Right lobe of liver (tissue), 6 donors: ENCODE data around the gene PRPF19. TPM values are rescaled to one million over a fixed set of nuclear protein-coding genes. Genes with fewer than 3 reads are reported as not detected.

Experiments used
- ATAC-seq, 4 donors: fragments of 200-7000 bp; cut with Tn5 transposase; one replicate each; pipeline ENCODE4 v1.9.1; 2020; ENCODE audit warnings: mild to moderate bottlenecking in 4 of 4, moderate library complexity in 4 of 4
- DNase-seq, 3 donors: peaks; one replicate each; pipeline ENCODE4 v3.0.0-alpha.2; 2020
- H3K27ac ChIP-seq, 3 donors: fragments of 200-600 bp; one replicate each; pipeline ENCODE4 v1.8.0; 2022
- H3K27me3 ChIP-seq, 2 donors: fragments of 200-600 bp; one replicate each; pipeline ENCODE4 v1.8.0; 2022
- H3K36me3 ChIP-seq, 4 donors: fragments of 200-600 bp; sonication (generic) in 1 of 4; one replicate each; pipeline versions ENCODE4 v1.5.1 to v1.8.0; 2017 to 2022; ENCODE audit warnings: control low read depth in 1 of 4
- H3K4me1 ChIP-seq, 4 donors: fragments of 200-600 bp; sonication (generic) in 1 of 4; one replicate each; pipeline versions ENCODE4 v1.5.1 to v1.8.0; 2017 to 2022; ENCODE audit warnings: control low read depth in 1 of 4
- H3K4me3 ChIP-seq, 3 donors: fragments of 200-600 bp; one replicate each; pipeline ENCODE4 v1.8.0; 2022
- H3K9me3 ChIP-seq, 4 donors: fragments of 200-600 bp; sonication (generic) in 1 of 4; one replicate each; pipeline versions ENCODE4 v1.5.1 to v1.8.0; 2017 to 2022; ENCODE audit warnings: control low read depth in 1 of 4
- POLR2A ChIP-seq: fragments of 450-650 bp; IDR thresholded peaks from one replicate; pipeline ENCODE4 v1.6.1; 2017; ENCODE audit warnings: antibody characterized with exemption, mild to moderate bottlenecking
- WGBS: methylation state at CpG from one replicate; pipeline ENCODE4 v1.1.6; 2018; ENCODE audit warnings: low coverage, low lambda C conversion rate; ENCODE audit not compliant: insufficient coverage; ENCODE audit errors: missing lambda C conversion rate; 5-methylcytosine and 5-hydroxymethylcytosine counted together
- intact Hi-C, 2 donors: fragments of 100-400 bp; cut with DNase I; formaldehyde crosslinking; loops; one replicate each; pipeline versions ENCODE4 v1.11.2 to v1.14.1; 2022
- total RNA-seq, 6 experiments: library from RNA; depleted of rRNA in 2 of 6; stranded (reverse); fragments of >200 nt in 2 of 6; fragmentation: NEBNext Ultra II Directional in 3 of 6; extraction: Animal tissue kit (Norgen Biotek cat#: 25700) in 3 of 6; gene quantifications; one replicate each; pipeline versions ENCODE4 v1.1.0 to v1.2.4, GENCODE V29; 2016 to 2023
- TF ChIP-seq, protein P1 (sequence below), 4 donors: fragments of 200-600 bp in 3 of 4; fragments of 450-650 bp in 1 of 4; IDR thresholded peaks; one replicate each; pipeline versions ENCODE4 v1.5.1 to v1.8.0; 2016 to 2022; ENCODE audit warnings: antibody characterized with exemption in 4 of 4, mild to moderate bottlenecking in 2 of 4
- donor health status: DM: no; HTN: yes; CAD: no.
- donor health status: DM: no; HTN: no; CAD: no.
- donor health status: DM: no; HTN: no; CAD: no.
- donor health status: DM: no; HTN: yes; CAD: no.
- donor health status: DM: no; HTN: yes; CAD: no.

PRPF19 gene
- total RNA-seq, 6 experiments from 2014 or later, result 45.5 to 82.6 (median 48.3) TPM

DNA sequence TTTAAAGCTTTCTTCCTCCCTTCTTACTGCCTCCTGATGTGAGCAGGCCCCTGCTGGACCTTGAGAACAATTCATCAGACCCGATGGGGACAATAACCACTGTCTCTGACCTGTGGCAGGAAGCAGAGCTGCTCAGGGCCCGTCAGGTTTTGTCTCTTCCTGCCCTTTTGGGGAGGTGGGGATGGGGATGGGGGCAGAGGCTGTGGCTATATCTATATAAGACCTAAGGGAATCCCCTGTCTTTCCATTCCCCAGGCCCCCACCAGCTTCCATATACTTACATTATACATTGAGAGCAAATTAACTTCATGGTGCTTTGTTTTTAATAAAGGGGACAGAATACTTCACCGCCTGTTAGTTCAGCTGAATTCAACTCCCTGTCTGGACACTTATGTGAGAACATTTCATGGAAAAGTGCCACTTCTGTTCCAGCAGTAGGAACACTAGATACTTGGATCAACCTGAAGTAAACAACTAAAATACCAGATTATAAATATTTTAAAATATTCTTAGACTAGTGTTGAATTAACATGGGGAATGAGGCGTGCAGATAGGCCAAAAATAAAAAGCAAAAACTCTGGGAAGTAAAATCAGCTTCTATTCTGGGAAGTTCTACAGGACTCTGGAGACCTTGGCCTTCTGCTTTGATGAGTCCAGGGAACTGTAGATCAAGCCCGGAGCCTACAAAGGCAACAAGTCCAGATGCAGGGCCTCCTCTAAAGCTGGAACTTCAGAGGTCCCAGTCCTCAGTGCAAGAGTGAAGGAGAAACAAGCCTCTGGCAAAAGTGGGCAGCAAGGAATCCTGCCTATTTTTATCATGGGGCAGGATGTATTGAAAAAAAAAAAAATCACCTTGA, 27.9 kb downstream of the PRPF19 start:
- intact Hi-C loops, result loop anchor here in 1 of 2 donors (10.0 kb wide), 1 partner anchor 54 kb away; no protein-coding TSS in a partner anchor
- 87% methylated on average over 5 of the region's 5 CpGs for WGBS
- TF ChIP-seq, protein P1, sequence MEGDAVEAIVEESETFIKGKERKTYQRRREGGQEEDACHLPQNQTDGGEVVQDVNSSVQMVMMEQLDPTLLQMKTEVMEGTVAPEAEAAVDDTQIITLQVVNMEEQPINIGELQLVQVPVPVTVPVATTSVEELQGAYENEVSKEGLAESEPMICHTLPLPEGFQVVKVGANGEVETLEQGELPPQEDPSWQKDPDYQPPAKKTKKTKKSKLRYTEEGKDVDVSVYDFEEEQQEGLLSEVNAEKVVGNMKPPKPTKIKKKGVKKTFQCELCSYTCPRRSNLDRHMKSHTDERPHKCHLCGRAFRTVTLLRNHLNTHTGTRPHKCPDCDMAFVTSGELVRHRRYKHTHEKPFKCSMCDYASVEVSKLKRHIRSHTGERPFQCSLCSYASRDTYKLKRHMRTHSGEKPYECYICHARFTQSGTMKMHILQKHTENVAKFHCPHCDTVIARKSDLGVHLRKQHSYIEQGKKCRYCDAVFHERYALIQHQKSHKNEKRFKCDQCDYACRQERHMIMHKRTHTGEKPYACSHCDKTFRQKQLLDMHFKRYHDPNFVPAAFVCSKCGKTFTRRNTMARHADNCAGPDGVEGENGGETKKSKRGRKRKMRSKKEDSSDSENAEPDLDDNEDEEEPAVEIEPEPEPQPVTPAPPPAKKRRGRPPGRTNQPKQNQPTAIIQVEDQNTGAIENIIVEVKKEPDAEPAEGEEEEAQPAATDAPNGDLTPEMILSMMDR (IDR thresholded peaks at IDR 0.05), result no peak
- no peak for TF ChIP-seq POLR2A
- DNase-seq, result no peak
- no peaks in the 10 kb centered on the region for H3K27me3 ChIP-seq
- H3K4me3 ChIP-seq, result no peak overlapping the region
- no peak overlapping the region for H3K27ac ChIP-seq
- no peak for ATAC-seq
- peaks cover 0 to 19% (median 0%) of the 10 kb centered on the region in 4 donors for H3K36me3 ChIP-seq
- H3K4me1 ChIP-seq, result no peaks in the 10 kb centered on the region
- H3K9me3 ChIP-seq, result no peaks in the 10 kb centered on the region

DNA sequence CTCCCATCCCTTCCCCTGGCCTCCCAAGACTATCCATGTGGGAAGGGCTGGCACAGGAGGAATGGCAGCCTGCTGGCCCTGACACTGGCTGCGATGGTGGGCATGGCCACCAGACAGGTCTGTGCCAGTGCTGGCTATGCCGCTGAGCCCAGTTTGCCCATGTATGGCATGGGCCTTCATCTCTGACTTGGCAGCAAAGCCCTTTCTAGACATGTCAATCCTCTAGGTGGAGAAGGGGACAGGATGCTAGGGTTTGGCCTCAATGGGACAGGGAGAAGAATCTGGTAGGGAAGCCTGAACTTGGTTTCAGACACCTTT, 30.3 kb downstream of the PRPF19 start:
- ATAC-seq, result no peak

DNA sequence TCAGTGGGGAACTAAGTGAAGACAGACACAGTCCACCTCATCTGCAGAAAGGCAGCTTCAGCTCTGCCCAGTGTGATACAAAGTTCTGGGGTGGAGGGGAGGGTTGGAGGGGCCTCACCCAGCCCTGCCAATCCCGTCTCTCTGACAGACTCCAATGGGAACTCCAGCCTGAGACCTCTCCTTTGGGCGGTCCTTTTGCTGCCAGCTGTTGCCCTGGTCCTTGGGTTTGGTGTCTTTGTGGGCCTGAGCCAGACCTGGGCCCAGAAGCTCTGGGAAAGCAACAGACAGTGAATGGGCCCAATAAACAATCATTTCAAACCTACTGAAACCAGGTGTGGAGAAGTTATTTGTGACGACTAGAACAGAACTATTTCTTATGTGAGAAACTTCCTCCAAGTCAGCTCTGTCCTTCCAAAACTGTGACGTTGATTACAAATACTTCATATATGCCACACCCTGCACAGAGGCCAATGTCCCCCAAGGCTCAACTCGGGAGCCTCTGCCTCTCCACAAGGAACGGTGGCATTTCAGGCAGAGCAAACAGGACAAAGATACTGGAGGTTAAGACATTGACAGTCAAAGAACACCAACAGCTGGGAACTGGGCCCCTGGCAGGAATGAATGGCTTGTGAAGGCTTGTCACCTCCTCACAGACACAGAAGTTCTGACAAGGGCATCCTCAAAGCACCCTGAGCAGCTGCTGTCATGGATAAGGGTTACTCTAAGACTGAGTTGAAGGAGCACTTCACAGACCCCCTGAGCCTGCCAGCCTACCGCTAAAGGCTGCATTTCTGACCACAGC, 30.8 kb downstream of the PRPF19 start:
- Histone ChIP-seq H3K4me1 (peaks cover 0 to 10% (median 0%) of the 10 kb centered on the region in 4 donors), H3K36me3 (peaks cover 0 to 19% (median 0%) of the 10 kb centered on the region in 4 donors), H3K9me3 (no peaks in the 10 kb centered on the region), H3K4me3 (no peak overlapping the region), H3K27ac (no peak overlapping the region), H3K27me3 (no peaks in the 10 kb centered on the region)
- intact Hi-C loops, result loop anchor here in 1 of 2 donors (10.0 kb wide), 1 partner anchor 51 kb away; no protein-coding TSS in a partner anchor
- 73% methylated on average over 4 of the region's 7 CpGs for WGBS
- ATAC-seq (no peak), DNase-seq (no peak)
- TF ChIP-seq, protein P1 (IDR thresholded peaks at IDR 0.05), result no peak
- TF ChIP-seq POLR2A, result no peak

More for the DNA sequence above, 30.3 kb downstream of the PRPF19 start:
- TF ChIP-seq POLR2A, result no peak
- TF ChIP-seq, protein P1 (IDR thresholded peaks at IDR 0.05), result no peak
- no peak for DNase-seq
- no peak overlapping the region for H3K27ac ChIP-seq
- intact Hi-C loops, result loop anchor here in 1 of 2 donors (10.0 kb wide), 1 partner anchor 51 kb away; no protein-coding TSS in a partner anchor
- H3K36me3 ChIP-seq, result peaks cover 0 to 19% (median 0%) of the 10 kb centered on the region in 4 donors
- no peaks in the 10 kb centered on the region for H3K27me3 ChIP-seq
- peaks cover 0 to 10% (median 0%) of the 10 kb centered on the region in 4 donors for H3K4me1 ChIP-seq
- no CpG with 5 or more reads among the region's 2 CpGs for WGBS
- H3K9me3 ChIP-seq, result no peaks in the 10 kb centered on the region
- H3K4me3 ChIP-seq, result no peak overlapping the region

DNA sequence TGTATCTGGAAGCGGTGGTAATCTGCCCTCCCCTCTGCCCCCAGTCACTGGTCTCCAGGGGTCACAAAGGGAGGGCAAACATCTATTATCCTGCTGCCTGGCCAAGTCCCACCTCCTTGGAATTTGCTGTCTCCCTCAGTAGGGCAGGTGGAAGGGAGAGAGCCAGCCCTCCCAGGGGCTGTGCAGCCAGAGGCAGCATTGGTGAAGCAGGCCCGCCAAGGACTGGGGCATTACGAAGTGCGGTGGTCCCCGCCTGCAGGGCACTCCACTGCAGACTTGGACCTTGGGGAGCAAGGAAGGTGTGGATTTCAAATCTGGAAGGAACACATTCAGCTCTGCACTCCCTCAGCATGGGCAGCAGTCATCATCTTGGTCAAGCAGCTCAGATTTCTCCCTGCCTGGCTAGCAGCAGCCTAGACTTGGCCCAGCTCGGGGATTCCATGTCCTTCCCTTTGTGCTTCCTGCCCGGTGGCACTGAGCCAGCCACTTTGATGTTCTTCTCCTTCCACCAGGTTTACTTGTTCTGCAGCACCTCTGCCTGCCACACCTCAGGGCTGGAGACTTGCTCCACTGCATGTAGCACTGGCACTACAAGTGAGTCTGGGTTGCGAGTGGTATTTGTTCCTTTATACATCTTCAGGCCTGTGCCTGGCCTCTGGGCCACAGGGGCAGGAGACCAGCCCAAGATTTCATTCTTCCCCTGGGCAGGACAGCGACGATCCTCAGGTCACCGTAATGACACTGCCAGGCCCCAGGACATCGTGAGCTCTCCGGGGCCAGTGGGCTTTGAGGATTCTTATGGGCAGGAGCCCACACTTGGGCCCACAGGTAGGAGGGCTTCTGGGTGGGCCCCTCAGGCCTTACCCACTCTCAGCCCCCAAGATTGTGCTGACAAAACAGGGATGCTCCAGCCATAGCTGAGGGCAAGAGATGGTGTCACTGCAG, 31.7 kb downstream of the PRPF19 start:
- ATAC-seq, result no peak
- DNase-seq, result no peak
- Histone ChIP-seq H3K27ac (no peak overlapping the region), H3K4me3 (no peak overlapping the region), H3K4me1 (peaks cover 0 to 10% (median 0%) of the 10 kb centered on the region in 4 donors), H3K27me3 (no peaks in the 10 kb centered on the region), H3K9me3 (no peaks in the 10 kb centered on the region), H3K36me3 (peaks cover 0 to 15% (median 0%) of the 10 kb centered on the region in 4 donors)
- WGBS, result 48% methylated on average over 3 of the region's 13 CpGs
- no peak for TF ChIP-seq POLR2A
- TF ChIP-seq, protein P1 (IDR thresholded peaks at IDR 0.05), result no peak
- intact Hi-C loops, result loop anchor here in 1 of 2 donors (10.0 kb wide), 1 partner anchor 50 kb away; no protein-coding TSS in a partner anchor
